Calu3 (cell line): Measurements from ENCODE around the gene KCNH5. TPM values are rescaled to one million over a fixed set of nuclear protein-coding genes. Genes with fewer than 3 reads are reported as not detected.

Experiments used
- BruUV-seq: library from RNA; stranded (reverse); fragments of 400-500 nt; replicated peaks from 2 replicates; lab custom pipeline; 2021; lab: Mats Ljungman, UMichigan
- CTCF ChIA-PET: fragments of 300-600 bp; sonication (Branson Sonifier 250); formaldehyde crosslinking; loops from one replicate; lab custom pipeline; 2022; ENCODE audit warnings: antibody characterized with exemption; lab: Charles Lee
- DNase-seq: peaks from one replicate; pipeline ENCODE4 v3.0.0; 2022
- H3K27ac Mint-ChIP-seq: one replicate; pipeline ENCODE4 v1.8.0; 2022; ENCODE audit warnings: mixed read lengths; ENCODE audit not compliant: unreplicated experiment
- H3K27me3 Mint-ChIP-seq: one replicate; pipeline ENCODE4 v1.8.0; 2022; ENCODE audit warnings: mixed read lengths; ENCODE audit not compliant: unreplicated experiment
- H3K36me3 Mint-ChIP-seq: one replicate; pipeline ENCODE4 v1.8.0; 2022; ENCODE audit warnings: mild to moderate bottlenecking, moderate library complexity, mixed read lengths; ENCODE audit not compliant: insufficient read depth, unreplicated experiment
- H3K4me1 Mint-ChIP-seq: one replicate; pipeline ENCODE4 v1.8.0; 2022; ENCODE audit warnings: mild to moderate bottlenecking, low read depth, mixed read lengths; ENCODE audit not compliant: unreplicated experiment
- H3K4me3 Mint-ChIP-seq: one replicate; pipeline ENCODE4 v1.8.0; 2022; ENCODE audit warnings: mild to moderate bottlenecking, low read depth, moderate library complexity, mixed read lengths; ENCODE audit not compliant: unreplicated experiment
- H3K9me3 Mint-ChIP-seq: one replicate; pipeline ENCODE4 v1.8.0; 2022; ENCODE audit warnings: low read depth, mixed read lengths; ENCODE audit not compliant: unreplicated experiment
- CTCF ChIP-seq: fragments of 200-600 bp; IDR thresholded peaks from one replicate; pipeline ENCODE4 v1.8.0; 2022; ENCODE audit warnings: antibody characterized with exemption; ENCODE audit not compliant: unreplicated experiment
- intact Hi-C: fragments of 100-400 bp; cut with micrococcal nuclease; formaldehyde crosslinking; loops from one replicate; pipeline ENCODE4 v1.10.0; 2022; ENCODE audit not compliant: unreplicated experiment
- total RNA-seq: library from RNA; stranded (reverse); gene quantifications from 2 replicates; pipeline ENCODE4 v1.2.3, GENCODE V29; 2022

KCNH5 gene
- total RNA-seq, 1 experiment from 2014 or later = not detected

- Mint-ChIP-seq H3K27me3 (no peaks in the 10 kb centered on the region), H3K4me3 (no peak overlapping the region), H3K27ac (no peak overlapping the region), H3K9me3 (no peaks in the 10 kb centered on the region), H3K4me1 (no peaks in the 10 kb centered on the region), H3K36me3 (no peaks in the 10 kb centered on the region)
- CTCF ChIA-PET = no interaction called here
- no TSS peak for BruUV-seq
- DNase-seq = no peak
- intact Hi-C loops = no loop called here
- TF ChIP-seq CTCF = no peak
Observed at GRCh38 chr14:62847168-62847567, 198.1 kb downstream of the KCNH5 start.

DNA sequence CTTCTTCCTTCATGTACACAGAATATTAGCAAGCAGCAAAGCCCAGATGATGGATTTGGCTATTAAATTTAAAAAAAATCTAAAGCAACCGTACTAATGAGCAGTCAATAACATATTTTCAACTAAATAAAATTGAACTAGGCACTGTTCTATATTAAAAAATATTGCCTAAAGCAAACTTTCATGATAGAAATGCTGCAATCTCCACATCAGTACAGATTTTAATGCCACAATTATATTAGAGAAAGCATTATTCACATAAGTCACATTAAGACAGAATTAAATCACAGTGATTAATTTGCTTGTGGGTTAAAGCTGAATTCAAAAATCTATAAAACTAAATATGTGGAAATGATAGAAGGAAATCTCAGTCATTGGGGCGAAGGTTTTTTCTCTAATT, 200.7 kb downstream of the KCNH5 start:
- no peak for TF ChIP-seq CTCF
- H3K27me3 Mint-ChIP-seq = no peaks in the 10 kb centered on the region
- no peak overlapping the region for H3K27ac Mint-ChIP-seq
- no peaks in the 10 kb centered on the region for H3K36me3 Mint-ChIP-seq
- intact Hi-C loops = no loop called here
- H3K4me3 Mint-ChIP-seq = no peak overlapping the region
- CTCF ChIA-PET = no interaction called here
- no TSS peak for BruUV-seq
- no peak for DNase-seq
- H3K4me1 Mint-ChIP-seq = no peaks in the 10 kb centered on the region
- no peaks in the 10 kb centered on the region for H3K9me3 Mint-ChIP-seq

DNA sequence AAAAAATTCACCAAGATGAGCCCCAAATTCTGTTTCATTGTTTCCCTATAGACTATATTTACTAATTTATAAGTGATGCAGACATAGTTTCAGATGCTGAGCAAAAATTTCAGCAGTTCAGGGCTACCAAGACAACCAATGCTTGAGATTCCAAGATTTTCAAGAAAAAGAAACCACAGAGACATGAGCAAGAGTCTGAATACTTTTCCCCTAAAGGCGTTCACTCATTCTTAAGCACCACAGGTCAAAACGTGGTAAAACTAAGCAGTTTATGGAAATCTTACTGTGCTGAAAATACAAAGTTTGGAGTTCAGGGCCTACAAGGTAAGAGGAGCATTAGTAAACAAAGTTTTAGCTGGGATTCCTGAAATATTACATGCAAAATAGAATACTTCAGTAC, 221.2 kb downstream of the KCNH5 start:
- no peak for DNase-seq
- intact Hi-C loops = no loop called here
- CTCF ChIA-PET = no interaction called here

DNA sequence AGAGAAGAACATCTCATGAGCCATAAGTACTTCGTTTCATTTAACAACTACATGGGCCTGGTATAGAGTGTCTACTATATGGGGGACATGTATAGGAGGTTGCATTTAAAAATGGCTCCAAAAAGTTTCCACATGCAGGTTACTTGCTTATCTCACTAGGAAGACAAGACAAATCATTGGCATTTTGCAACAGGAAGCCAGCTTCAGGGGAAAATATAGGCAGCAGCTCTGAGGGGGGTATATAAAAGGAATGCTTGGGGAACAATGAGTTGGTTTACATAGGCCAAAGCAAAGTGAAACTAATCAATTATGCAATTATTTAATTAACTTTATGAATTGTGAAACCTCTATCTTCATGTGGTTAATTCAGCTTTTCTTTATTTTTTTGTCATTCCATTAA, 225.3 kb downstream of the KCNH5 start:
- intact Hi-C loops = no loop called here
- H3K4me3 Mint-ChIP-seq = no peak overlapping the region
- CTCF ChIA-PET = no interaction called here
- no peaks in the 10 kb centered on the region for H3K27me3 Mint-ChIP-seq
- no peaks in the 10 kb centered on the region for H3K4me1 Mint-ChIP-seq
- H3K36me3 Mint-ChIP-seq = no peaks in the 10 kb centered on the region
- DNase-seq = no peak
- BruUV-seq = no TSS peak
- TF ChIP-seq CTCF = no peak
- H3K9me3 Mint-ChIP-seq = no peaks in the 10 kb centered on the region
- H3K27ac Mint-ChIP-seq = no peak overlapping the region

More for the DNA sequence above, 221.2 kb downstream of the KCNH5 start:
- Mint-ChIP-seq H3K4me1 (no peaks in the 10 kb centered on the region), H3K27me3 (no peaks in the 10 kb centered on the region), H3K27ac (no peak overlapping the region), H3K36me3 (no peaks in the 10 kb centered on the region), H3K9me3 (peaks cover 2% of the 10 kb centered on the region), H3K4me3 (no peak overlapping the region)
- no TSS peak for BruUV-seq
- TF ChIP-seq CTCF = no peak
